ENCODE results near the gene POLR1E. TPM values are rescaled to one million over a fixed set of nuclear protein-coding genes. Genes with fewer than 3 reads are reported as not detected.
A peak's percentile ranks its signal among the peaks of the same experiment; 100 is the strongest.

Gene POLR1E
- total and polyA plus RNA-seq, 2 of the 8 experiments (the other 6 are each of a cell fraction or from before 2014, with no cell fraction given), result 16.0 to 40.0 TPM

DNA sequence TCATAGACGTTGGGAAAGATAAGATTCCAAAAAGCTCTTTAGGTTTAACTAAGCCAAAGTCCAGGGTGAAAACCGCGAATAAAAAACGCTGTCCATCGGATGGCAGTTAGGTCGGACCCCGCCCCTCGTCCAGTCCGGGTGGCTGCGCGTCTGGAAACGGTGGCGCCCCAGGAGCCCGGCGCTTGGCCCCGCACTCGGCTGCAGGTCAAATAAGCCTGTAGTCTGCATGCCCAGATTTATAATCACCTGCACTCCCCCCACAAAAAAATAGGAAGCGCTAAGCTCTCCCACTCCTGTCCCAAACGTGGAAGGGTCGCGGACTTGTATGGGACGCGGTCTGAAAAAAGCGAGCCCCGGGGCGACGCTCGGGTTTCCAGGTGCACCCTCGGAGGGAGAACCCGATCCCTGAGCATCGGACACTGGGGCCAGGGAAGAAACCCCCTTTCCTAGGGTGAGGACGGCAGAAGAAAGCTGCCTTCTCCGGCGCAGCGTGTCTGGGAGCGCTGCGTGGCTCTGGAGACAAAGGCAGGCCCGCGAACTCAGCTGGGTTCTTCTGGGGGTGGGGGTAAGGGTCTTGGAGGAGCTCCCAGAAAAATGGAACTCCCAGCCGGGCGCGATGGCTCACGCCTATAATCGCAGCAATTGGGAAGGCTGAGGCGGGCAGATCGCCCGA lies 19.6 kb upstream of the POLR1E start (continued):
- TF ChIP-seq POLR2A (IDR thresholded peaks at IDR 0.05; ENCODE audit: control extremely low read depth in 1 of 2, low read depth in 2 of 2, low read length in 2 of 2) (peak; percentile 56 to 60; a peak in 2 of 3 replicates), SP4 (IDR thresholded peaks at IDR 0.05; ENCODE audit: low read length) (no peak), EGR1 (IDR thresholded peaks at IDR 0.05; ENCODE audit: borderline replicate concordance, low read depth, low read length) (no peak), RFX5 (IDR thresholded peaks at IDR 0.05; ENCODE audit: borderline replicate concordance, low read depth, low read length) (no peak), ASH2L (IDR thresholded peaks at IDR 0.05; ENCODE audit: low read length) (peak; percentile 81), CBX5 (IDR thresholded peaks at IDR 0.05; ENCODE audit: low read depth, low read length) (no peak), YY1 (IDR thresholded peaks at IDR 0.05; ENCODE audit: low read depth, low read length) (no peak; the same call in 1 of the 2 replicates), CEBPB (IDR thresholded peaks at IDR 0.05; ENCODE audit: low read depth, low read length) (no peak), RNF2 (IDR thresholded peaks at IDR 0.05; ENCODE audit: borderline replicate concordance, low read depth, low read length, missing control alignments, poor library complexity, severe bottlenecking) (no peak), POLR2AphosphoS5 (IDR thresholded peaks at IDR 0.05; ENCODE audit: low read depth, low read length) (peak; percentile 95), NRF1 (IDR thresholded peaks at IDR 0.05; ENCODE audit: low read depth, low read length) (no peak), CTBP2 (IDR thresholded peaks at IDR 0.05; ENCODE audit: borderline replicate concordance, insufficient read depth, insufficient read length, low read length) (no peak), BRCA1 (IDR thresholded peaks at IDR 0.05; ENCODE audit: low read depth, low read length) (no peak), CHD1 (IDR thresholded peaks at IDR 0.05; ENCODE audit: low read depth, low read length) (no peak), SRF (IDR thresholded peaks at IDR 0.05; ENCODE audit: low read depth, low read length) (no peak)

All from H1 (cell line).